Endodermal cell (in vitro differentiated cells): ENCODE results near the gene ARFRP1. TPM values are rescaled to one million over a fixed set of nuclear protein-coding genes. Genes with fewer than 3 reads are reported as not detected.

Experiments
- DNase-seq: peaks from one replicate; pipeline ENCODE4 v3.0.0-alpha.2; 2017
- H3K27ac ChIP-seq: 2 replicates; pipeline ENCODE4 v1.5.1; 2013; ENCODE audit warnings: mild to moderate bottlenecking, low read depth, low read length, moderate library complexity
- H3K27me3 ChIP-seq: 2 replicates; pipeline ENCODE4 v1.6.1; 2013; ENCODE audit warnings: mild to moderate bottlenecking, low read length, moderate library complexity; ENCODE audit not compliant: insufficient read depth, control insufficient read depth, poor library complexity, severe bottlenecking
- H3K36me3 ChIP-seq: 2 replicates; pipeline ENCODE4 v1.7.0; 2013; ENCODE audit warnings: mild to moderate bottlenecking, low read length, moderate library complexity; ENCODE audit not compliant: control insufficient read depth, insufficient read depth
- H3K4me1 ChIP-seq: one replicate; pipeline ENCODE4 v1.7.0; 2013; ENCODE audit warnings: low read length; ENCODE audit not compliant: control insufficient read depth, insufficient read depth
- H3K4me3 ChIP-seq: 2 replicates; pipeline ENCODE4 v1.5.1; 2013; ENCODE audit warnings: mild to moderate bottlenecking, low read length, moderate library complexity
- H3K9ac ChIP-seq: 2 replicates; pipeline ENCODE4 v1.6.1; 2013; ENCODE audit warnings: mild to moderate bottlenecking, low read length, moderate library complexity; ENCODE audit not compliant: poor library complexity, severe bottlenecking; ENCODE audit errors: extremely low read depth
- H3K9me3 ChIP-seq: 2 replicates; pipeline ENCODE4 v1.6.1; 2013; ENCODE audit warnings: mild to moderate bottlenecking, low read length, moderate library complexity; ENCODE audit not compliant: control insufficient read depth
- H3K27ac Mint-ChIP-seq: 2 replicates; pipeline ENCODE4 v1.8.0; 2020; ENCODE audit warnings: mixed read lengths
- H3K27me3 Mint-ChIP-seq: 2 replicates; pipeline ENCODE4 v1.8.0; 2021; ENCODE audit warnings: mild to moderate bottlenecking, mixed read lengths; ENCODE audit not compliant: insufficient read depth
- H3K36me3 Mint-ChIP-seq: 2 replicates; pipeline ENCODE4 v1.8.0; 2020; ENCODE audit warnings: low read depth, mixed read lengths
- H3K4me1 Mint-ChIP-seq: 2 replicates; pipeline ENCODE4 v1.8.0; 2020; ENCODE audit warnings: mixed read lengths
- H3K4me3 Mint-ChIP-seq: 2 replicates; pipeline ENCODE4 v1.8.0; 2020; ENCODE audit warnings: mild to moderate bottlenecking, moderate library complexity, mixed read lengths
- H3K9me3 Mint-ChIP-seq: 2 replicates; pipeline ENCODE4 v1.8.0; 2020; ENCODE audit warnings: mild to moderate bottlenecking, mixed read lengths
- WGBS, 2 experiments: methylation state at CpG; one replicate each; pipeline versions ENCODE4 v1.1.5 to v1.1.7; 2013; ENCODE audit warnings: missing lambda C conversion rate in 2 of 2, mixed read lengths in 1 of 2; ENCODE audit not compliant: insufficient coverage in 1 of 2, insufficient read length in 1 of 2; 5-methylcytosine and 5-hydroxymethylcytosine counted together
- total RNA-seq, 2 donors: library from RNA; stranded (reverse); fragmentation: NEBNext Ultra II Directional in 1 of 2; extraction: Animal tissue kit (Norgen Biotek cat#: 25700) in 1 of 2; gene quantifications; 2 replicates in 1 of 2; 3 replicates in 1 of 2; pipeline ENCODE4 v1.2.1, GENCODE V29; 2021
- TF ChIP-seq, protein P1 (sequence below): fragments of 200-600 bp; sonication (generic); conservative IDR thresholded peaks from 2 replicates; pipeline ENCODE4 v1.5.0; 2021; ENCODE audit warnings: antibody characterized with exemption, mild to moderate bottlenecking

The ARFRP1 gene
- total RNA-seq, 2 donors from 2014 or later = 41.6 to 46.2 TPM

DNA sequence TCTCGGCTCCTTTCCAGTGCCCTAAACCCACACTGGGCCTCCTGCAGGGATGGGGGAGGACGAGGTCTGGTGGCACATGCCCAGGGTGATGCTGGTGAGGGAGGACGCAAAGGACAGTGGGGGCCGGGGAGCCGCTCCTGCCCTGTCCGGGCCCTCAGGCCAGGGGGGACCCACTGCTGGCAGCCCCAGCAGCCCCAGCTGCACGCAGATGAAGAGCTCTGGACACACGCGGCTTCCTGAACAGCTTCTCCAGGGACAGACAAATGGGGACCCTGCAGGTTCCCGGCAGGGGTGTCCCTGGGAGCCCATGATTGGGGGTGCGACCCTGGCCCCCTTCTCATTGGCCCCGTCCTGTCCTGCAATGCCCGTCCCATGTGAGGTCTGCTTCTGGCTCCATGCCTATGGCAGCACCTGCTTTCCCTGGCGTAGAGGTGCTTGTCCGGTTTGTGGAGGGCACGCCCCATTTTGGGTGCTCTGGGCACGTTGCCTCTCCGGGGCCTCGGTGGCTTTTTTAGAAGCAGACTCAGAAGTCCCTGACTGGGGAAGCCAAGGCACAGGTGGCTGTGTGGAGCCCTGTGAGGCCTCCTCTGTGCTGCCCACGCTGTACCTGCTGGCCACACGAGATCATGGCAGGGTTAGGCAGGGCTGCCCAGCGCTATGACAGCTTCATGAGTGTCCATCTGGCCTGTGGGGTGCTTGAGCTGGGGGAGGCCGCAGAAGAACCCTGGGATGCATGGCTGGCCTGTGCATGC, 26.7 kb downstream of the ARFRP1 start:
- H3K36me3 Mint-ChIP-seq = peaks cover 14% of the 10 kb centered on the region
- Histone ChIP-seq H3K27me3 (no peaks in the 10 kb centered on the region), H3K27ac (no peak overlapping the region), H3K4me3 (no peak overlapping the region), H3K36me3 (peaks cover 5% of the 10 kb centered on the region), H3K9ac (no peak overlapping the region), H3K4me1 (no peaks in the 10 kb centered on the region), H3K9me3 (no peaks in the 10 kb centered on the region)
- no peaks in the 10 kb centered on the region for H3K9me3 Mint-ChIP-seq
- H3K27me3 Mint-ChIP-seq = no peaks in the 10 kb centered on the region
- H3K4me1 Mint-ChIP-seq = no peaks in the 10 kb centered on the region
- no peak for DNase-seq
- H3K4me3 Mint-ChIP-seq = no peak overlapping the region
- 90 to 95% methylated on average over 21 to 23 of the region's 23 CpGs for WGBS, 2 experiments
- no peak overlapping the region for H3K27ac Mint-ChIP-seq
- TF ChIP-seq, protein P1, sequence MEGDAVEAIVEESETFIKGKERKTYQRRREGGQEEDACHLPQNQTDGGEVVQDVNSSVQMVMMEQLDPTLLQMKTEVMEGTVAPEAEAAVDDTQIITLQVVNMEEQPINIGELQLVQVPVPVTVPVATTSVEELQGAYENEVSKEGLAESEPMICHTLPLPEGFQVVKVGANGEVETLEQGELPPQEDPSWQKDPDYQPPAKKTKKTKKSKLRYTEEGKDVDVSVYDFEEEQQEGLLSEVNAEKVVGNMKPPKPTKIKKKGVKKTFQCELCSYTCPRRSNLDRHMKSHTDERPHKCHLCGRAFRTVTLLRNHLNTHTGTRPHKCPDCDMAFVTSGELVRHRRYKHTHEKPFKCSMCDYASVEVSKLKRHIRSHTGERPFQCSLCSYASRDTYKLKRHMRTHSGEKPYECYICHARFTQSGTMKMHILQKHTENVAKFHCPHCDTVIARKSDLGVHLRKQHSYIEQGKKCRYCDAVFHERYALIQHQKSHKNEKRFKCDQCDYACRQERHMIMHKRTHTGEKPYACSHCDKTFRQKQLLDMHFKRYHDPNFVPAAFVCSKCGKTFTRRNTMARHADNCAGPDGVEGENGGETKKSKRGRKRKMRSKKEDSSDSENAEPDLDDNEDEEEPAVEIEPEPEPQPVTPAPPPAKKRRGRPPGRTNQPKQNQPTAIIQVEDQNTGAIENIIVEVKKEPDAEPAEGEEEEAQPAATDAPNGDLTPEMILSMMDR = no peak

DNA sequence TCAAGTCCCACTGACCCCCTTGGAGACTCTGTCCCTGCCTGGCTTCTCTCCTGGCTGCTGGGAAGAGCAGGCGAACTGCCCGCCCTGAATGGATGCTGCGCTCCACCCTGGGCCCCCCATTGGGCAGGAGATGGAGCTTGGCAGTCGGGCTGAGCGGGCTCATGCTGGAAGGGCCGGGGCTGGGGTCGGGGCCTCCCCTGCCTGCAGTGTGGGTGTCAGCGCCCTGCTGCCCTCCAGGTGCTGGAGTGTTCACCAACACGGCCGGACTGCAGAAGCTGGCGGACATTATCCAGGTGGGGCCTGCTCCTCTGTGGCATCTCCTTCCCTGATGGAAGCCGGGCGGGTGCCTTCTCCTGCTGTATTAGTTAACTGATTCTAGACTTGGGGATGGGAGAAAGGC, 27.3 kb downstream of the ARFRP1 start:
- no peak for DNase-seq
- peaks cover 19% of the 10 kb centered on the region for H3K36me3 Mint-ChIP-seq
- 92 to 96% methylated on average over 12 to 13 of the region's 13 CpGs for WGBS, 2 experiments
- TF ChIP-seq, protein P1 = no peak
- no peaks in the 10 kb centered on the region for H3K9me3 ChIP-seq
- no peaks in the 10 kb centered on the region for H3K27me3 ChIP-seq
- H3K4me3 ChIP-seq = no peak overlapping the region
- H3K4me1 ChIP-seq = no peaks in the 10 kb centered on the region
- no peak overlapping the region for H3K9ac ChIP-seq
- H3K36me3 ChIP-seq = peaks cover 5% of the 10 kb centered on the region
- H3K4me1 Mint-ChIP-seq = no peaks in the 10 kb centered on the region
- no peak overlapping the region for H3K27ac ChIP-seq
- no peak overlapping the region for H3K4me3 Mint-ChIP-seq
- no peaks in the 10 kb centered on the region for H3K27me3 Mint-ChIP-seq
- H3K9me3 Mint-ChIP-seq = no peaks in the 10 kb centered on the region
- H3K27ac Mint-ChIP-seq = no peak overlapping the region

DNA sequence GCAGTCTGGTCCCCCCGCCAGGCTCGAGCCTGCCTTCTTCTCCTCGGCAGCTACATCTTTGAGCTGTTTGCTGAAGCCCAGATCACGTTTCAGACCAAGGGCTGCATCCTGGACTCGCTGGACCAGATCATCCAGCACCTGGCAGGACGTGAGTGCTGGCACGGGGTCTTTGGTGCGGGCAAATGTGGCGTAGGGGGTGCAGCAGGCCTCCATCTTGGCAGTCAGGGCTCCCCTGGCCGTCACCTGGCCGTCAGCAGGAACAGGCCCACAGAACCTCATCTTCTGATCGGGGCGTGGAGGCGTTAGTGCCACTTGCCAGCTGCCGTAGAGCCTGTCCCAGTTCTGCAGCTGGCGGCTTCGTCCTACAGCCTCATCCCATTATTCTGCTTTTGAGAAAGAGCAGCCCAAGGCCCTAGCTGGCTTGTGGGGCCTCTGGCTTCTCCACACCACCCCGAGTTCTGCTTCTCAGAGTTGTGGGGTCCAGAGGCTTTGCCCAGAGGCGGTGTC, 27.9 kb downstream of the ARFRP1 start:
- H3K4me3 ChIP-seq = no peak overlapping the region
- H3K27ac ChIP-seq = no peak overlapping the region
- peaks cover 22% of the 10 kb centered on the region for H3K36me3 Mint-ChIP-seq
- H3K27me3 ChIP-seq = no peaks in the 10 kb centered on the region
- no peak overlapping the region for H3K9ac ChIP-seq
- WGBS, 2 experiments = 94 to 95% methylated on average over 19 of the region's 19 CpGs
- no peaks in the 10 kb centered on the region for H3K9me3 Mint-ChIP-seq
- H3K4me1 Mint-ChIP-seq = no peaks in the 10 kb centered on the region
- TF ChIP-seq, protein P1 = no peak
- H3K9me3 ChIP-seq = no peaks in the 10 kb centered on the region
- no peaks in the 10 kb centered on the region for H3K4me1 ChIP-seq
- no peak overlapping the region for H3K4me3 Mint-ChIP-seq
- no peak for DNase-seq
- H3K27ac Mint-ChIP-seq = no peak overlapping the region
- H3K27me3 Mint-ChIP-seq = no peaks in the 10 kb centered on the region
- peaks cover 5% of the 10 kb centered on the region for H3K36me3 ChIP-seq
